Measurements from ENCODE around the gene MNAT1. TPM values are rescaled to one million over a fixed set of nuclear protein-coding genes. Genes with fewer than 3 reads are reported as not detected.

The MNAT1 gene
- total RNA-seq, 1 experiment from 2014 or later = 69.8 TPM

GRCh38 chr14:60800409-60800808, 65.8 kb downstream of the MNAT1 start:
- Histone ChIP-seq H3K27ac (no peak overlapping the region), H3K9me3 (replicated peaks) (no peaks in the 10 kb centered on the region), H3K36me3 (peaks cover 10% of the 10 kb centered on the region), H3K4me1 (replicated peaks) (no peaks in the 10 kb centered on the region), H3K4me3 (no peak overlapping the region), H3K27me3 (replicated peaks) (no peaks in the 10 kb centered on the region)
- DNase-seq (ENCODE audit: low read depth in 1 of 2, low spot score in 2 of 2) = no peak

GRCh38 chr14:60803871-60804270, 69.3 kb downstream of the MNAT1 start:
- H3K4me1 ChIP-seq (replicated peaks) = 0 out of 2 replicates have a peak, but pooled peaks cover 3% of the 10 kb centered on the region
- no peak for DNase-seq (ENCODE audit: low read depth in 1 of 2, low spot score in 2 of 2)

GRCh38 chr14:60805841-60806430, 71.4 kb downstream of the MNAT1 start:
- H3K27me3 ChIP-seq (replicated peaks) = no peaks in the 10 kb centered on the region
- H3K36me3 ChIP-seq = peaks cover 3% of the 10 kb centered on the region; the same call in 1 of the 2 replicates
- no peaks in the 10 kb centered on the region for H3K9me3 ChIP-seq (replicated peaks)
- no peak overlapping the region for H3K27ac ChIP-seq
- H3K4me3 ChIP-seq = no peak overlapping the region
- DNase-seq (ENCODE audit: low read depth in 1 of 2, low spot score in 2 of 2) = no peak
- 0 out of 2 replicates have a peak, but pooled peaks cover 3% of the 10 kb centered on the region for H3K4me1 ChIP-seq (replicated peaks)

More at GRCh38 chr14:60803871-60804270, 69.3 kb downstream of the MNAT1 start:
- Histone ChIP-seq H3K27ac (no peak overlapping the region), H3K27me3 (replicated peaks) (no peaks in the 10 kb centered on the region), H3K4me3 (no peak overlapping the region), H3K9me3 (replicated peaks) (no peaks in the 10 kb centered on the region), H3K36me3 (peaks cover 7% of the 10 kb centered on the region)

- H3K9me3 ChIP-seq (replicated peaks) = no peaks in the 10 kb centered on the region
- no peak for DNase-seq (ENCODE audit: low read depth in 1 of 2, low spot score in 2 of 2)
- H3K27ac ChIP-seq = no peak overlapping the region
- H3K27me3 ChIP-seq (replicated peaks) = no peaks in the 10 kb centered on the region
- 0 out of 2 replicates have a peak, but pooled peaks cover 3% of the 10 kb centered on the region for H3K4me1 ChIP-seq (replicated peaks)
- no peak overlapping the region for H3K4me3 ChIP-seq
- H3K36me3 ChIP-seq = peaks cover 5% of the 10 kb centered on the region
Observed at GRCh38 chr14:60807247-60807646, 72.7 kb downstream of the MNAT1 start.

GRCh38 chr14:60807971-60808370, 73.4 kb downstream of the MNAT1 start:
- 0 out of 2 replicates have a peak, but pooled peaks cover 3% of the 10 kb centered on the region for H3K4me1 ChIP-seq (replicated peaks)
- H3K36me3 ChIP-seq = peaks cover 9% of the 10 kb centered on the region
- H3K27ac ChIP-seq = no peak overlapping the region
- no peaks in the 10 kb centered on the region for H3K27me3 ChIP-seq (replicated peaks)
- H3K9me3 ChIP-seq (replicated peaks) = no peaks in the 10 kb centered on the region
- H3K4me3 ChIP-seq = no peak overlapping the region
- no peak for DNase-seq (ENCODE audit: low read depth in 1 of 2, low spot score in 2 of 2)

GRCh38 chr14:60812987-60813386, 78.4 kb downstream of the MNAT1 start:
- no peaks in the 10 kb centered on the region for H3K9me3 ChIP-seq (replicated peaks)
- H3K36me3 ChIP-seq = peaks cover 6% of the 10 kb centered on the region
- H3K27ac ChIP-seq = no peak overlapping the region
- no peak for DNase-seq (ENCODE audit: low read depth in 1 of 2, low spot score in 2 of 2)
- H3K27me3 ChIP-seq (replicated peaks) = no peaks in the 10 kb centered on the region
- H3K4me1 ChIP-seq (replicated peaks) = no peaks in the 10 kb centered on the region
- H3K4me3 ChIP-seq = no peak overlapping the region

- Histone ChIP-seq H3K27ac (no peak overlapping the region), H3K36me3 (peaks cover 10% of the 10 kb centered on the region), H3K4me3 (no peak overlapping the region), H3K9me3 (replicated peaks) (no peaks in the 10 kb centered on the region), H3K27me3 (replicated peaks) (no peaks in the 10 kb centered on the region), H3K4me1 (replicated peaks) (0 out of 2 replicates have a peak, but pooled peaks cover 6% of the 10 kb centered on the region)
- DNase-seq (ENCODE audit: low read depth in 1 of 2, low spot score in 2 of 2) = no peak
Observed at GRCh38 chr14:60815371-60815770, 80.8 kb downstream of the MNAT1 start.

GRCh38 chr14:60817113-60817512, 82.6 kb downstream of the MNAT1 start:
- no peaks in the 10 kb centered on the region for H3K27me3 ChIP-seq (replicated peaks)
- H3K4me1 ChIP-seq (replicated peaks) = 0 out of 2 replicates have a peak, but pooled peaks cover 6% of the 10 kb centered on the region
- no peaks in the 10 kb centered on the region for H3K9me3 ChIP-seq (replicated peaks)
- no peak for DNase-seq (ENCODE audit: low read depth in 1 of 2, low spot score in 2 of 2)
- no peak overlapping the region for H3K4me3 ChIP-seq
- no peak overlapping the region for H3K27ac ChIP-seq
- H3K36me3 ChIP-seq = peaks cover 9% of the 10 kb centered on the region

GRCh38 chr14:60819575-60819974, 85.0 kb downstream of the MNAT1 start:
- H3K4me3 ChIP-seq = no peak overlapping the region
- no peak overlapping the region for H3K27ac ChIP-seq
- H3K9me3 ChIP-seq (replicated peaks) = no peaks in the 10 kb centered on the region
- peaks cover 4% of the 10 kb centered on the region for H3K36me3 ChIP-seq
- 0 out of 2 replicates have a peak, but pooled peaks cover 6% of the 10 kb centered on the region for H3K4me1 ChIP-seq (replicated peaks)
- no peaks in the 10 kb centered on the region for H3K27me3 ChIP-seq (replicated peaks)
- no peak for DNase-seq (ENCODE audit: low read depth in 1 of 2, low spot score in 2 of 2)

GRCh38 chr14:60838601-60839000, 104.0 kb downstream of the MNAT1 start:
- DNase-seq (ENCODE audit: low read depth in 1 of 2, low spot score in 2 of 2) = no peak
- no peak overlapping the region for H3K4me3 ChIP-seq

GRCh38 chr14:60839057-60839456, 104.5 kb downstream of the MNAT1 start:
- DNase-seq (ENCODE audit: low read depth in 1 of 2, low spot score in 2 of 2) = no peak

More at GRCh38 chr14:60838601-60839000, 104.0 kb downstream of the MNAT1 start:
- H3K4me1 ChIP-seq (replicated peaks) = no peaks in the 10 kb centered on the region
- no peaks in the 10 kb centered on the region for H3K27me3 ChIP-seq (replicated peaks)
- H3K36me3 ChIP-seq = 0 out of 2 replicates have a peak, but pooled peaks cover 4% of the 10 kb centered on the region
- no peaks in the 10 kb centered on the region for H3K9me3 ChIP-seq (replicated peaks)
- H3K27ac ChIP-seq = no peak overlapping the region

GRCh38 chr14:60839657-60840056, 105.1 kb downstream of the MNAT1 start:
- DNase-seq (ENCODE audit: low read depth in 1 of 2, low spot score in 2 of 2) = no peak
- no peaks in the 10 kb centered on the region for H3K27me3 ChIP-seq (replicated peaks)
- H3K4me3 ChIP-seq = no peak overlapping the region
- no peaks in the 10 kb centered on the region for H3K4me1 ChIP-seq (replicated peaks)
- no peak overlapping the region for H3K27ac ChIP-seq
- H3K9me3 ChIP-seq (replicated peaks) = no peaks in the 10 kb centered on the region
- 0 out of 2 replicates have a peak, but pooled peaks cover 4% of the 10 kb centered on the region for H3K36me3 ChIP-seq

More at GRCh38 chr14:60839057-60839456, 104.5 kb downstream of the MNAT1 start:
- H3K9me3 ChIP-seq (replicated peaks) = no peaks in the 10 kb centered on the region
- no peak overlapping the region for H3K4me3 ChIP-seq
- H3K36me3 ChIP-seq = 0 out of 2 replicates have a peak, but pooled peaks cover 4% of the 10 kb centered on the region
- no peak overlapping the region for H3K27ac ChIP-seq
- H3K27me3 ChIP-seq (replicated peaks) = no peaks in the 10 kb centered on the region
- H3K4me1 ChIP-seq (replicated peaks) = no peaks in the 10 kb centered on the region

- Histone ChIP-seq H3K9me3 (replicated peaks) (no peaks in the 10 kb centered on the region), H3K4me3 (no peak overlapping the region), H3K4me1 (replicated peaks) (no peaks in the 10 kb centered on the region), H3K27me3 (replicated peaks) (no peaks in the 10 kb centered on the region), H3K36me3 (0 out of 2 replicates have a peak, but pooled peaks cover 4% of the 10 kb centered on the region), H3K27ac (no peak overlapping the region)
- DNase-seq (ENCODE audit: low read depth in 1 of 2, low spot score in 2 of 2) = no peak
Observed at GRCh38 chr14:60840313-60840712, 105.8 kb downstream of the MNAT1 start.

- Histone ChIP-seq H3K36me3 (no peaks in the 10 kb centered on the region; the same call in 1 of the 2 replicates), H3K9me3 (replicated peaks) (no peaks in the 10 kb centered on the region), H3K27ac (no peak overlapping the region), H3K4me3 (no peak overlapping the region), H3K4me1 (replicated peaks) (no peaks in the 10 kb centered on the region), H3K27me3 (replicated peaks) (no peaks in the 10 kb centered on the region)
- no peak for DNase-seq (ENCODE audit: low read depth in 1 of 2, low spot score in 2 of 2)
Observed at GRCh38 chr14:60845523-60845922, 111.0 kb downstream of the MNAT1 start.

Data from SJSA1 (cell line).